Smooth muscle cell of trachea (primary cell): ENCODE results near the gene SCGB1D1. TPM values are rescaled to one million over a fixed set of nuclear protein-coding genes. Genes with fewer than 3 reads are reported as not detected.

Experiments
- total RNA-seq: library from RNA; depleted of rRNA; stranded (reverse); fragments of >200 nt; gene quantifications from 2 replicates; pipeline ENCODE4 v1.2.1, GENCODE V29; 2014

Gene SCGB1D1, protein sequence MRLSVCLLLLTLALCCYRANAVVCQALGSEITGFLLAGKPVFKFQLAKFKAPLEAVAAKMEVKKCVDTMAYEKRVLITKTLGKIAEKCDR
- not detected in 2 replicates for total RNA-seq

DNA sequence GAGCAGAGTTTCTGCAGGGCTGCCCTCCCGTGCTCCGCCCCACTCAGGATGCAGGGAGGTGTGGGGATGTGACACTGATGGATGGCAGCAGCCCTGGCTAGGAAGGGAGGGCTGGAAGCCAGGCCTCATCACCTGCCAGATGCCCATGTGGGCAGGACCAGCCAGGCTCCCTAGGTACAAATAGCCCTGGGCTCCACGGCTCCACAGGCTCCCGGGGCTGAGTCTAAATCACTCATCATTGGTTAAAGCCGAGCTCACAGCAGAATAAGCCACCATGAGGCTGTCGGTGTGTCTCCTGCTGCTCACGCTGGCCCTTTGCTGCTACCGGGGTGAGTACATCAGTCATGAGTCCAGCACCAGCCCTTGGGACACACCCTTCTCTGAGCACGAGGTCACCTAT lies at the start of gene SCGB1D1:
TSS of gene SCGB1D1 (plus strand) at position 206 of the 400 bp plus-strand sequence. CDS start at position 275, 69 bp downstream.

DNA sequence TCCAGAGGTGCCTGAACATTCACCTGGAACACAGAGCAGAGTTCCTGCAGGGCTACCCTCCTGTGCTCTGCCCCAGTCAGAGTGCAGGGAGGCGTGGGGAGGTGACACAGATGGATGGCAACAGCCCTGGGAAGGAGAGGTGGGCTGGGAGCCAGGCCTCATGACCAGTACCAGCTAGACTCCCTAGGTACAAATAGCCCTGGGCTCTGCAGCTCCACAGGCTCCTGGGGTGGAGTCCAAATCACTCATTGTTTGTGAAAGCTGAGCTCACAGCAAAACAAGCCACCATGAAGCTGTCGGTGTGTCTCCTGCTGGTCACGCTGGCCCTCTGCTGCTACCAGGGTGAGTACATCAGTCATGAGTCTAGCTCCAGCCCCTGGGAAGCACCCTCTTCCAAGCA lies 52.0 kb downstream of the SCGB1D1 start, which contains the start of gene SCGB1D2:
TSS of gene SCGB1D2 (plus strand) at position 219 of the 400 bp plus-strand sequence. CDS start at position 288, 69 bp downstream.

Other genes starting within 250 kb of the SCGB1D1 start
- 3.2 and 13.1 TPM in 2 replicates for gene BEST1, start 239.9 kb upstream of the SCGB1D1 start, total RNA-seq
- 2,813 and 3,530 TPM in 2 replicates for gene FTH1, start 222.6 kb upstream of the SCGB1D1 start, total RNA-seq
- 15.2 and 29.1 TPM in 2 replicates for gene INCENP, start 66.2 kb upstream of the SCGB1D1 start, total RNA-seq
- gene SCGB2A1, start 18.5 kb downstream of the SCGB1D1 start, total RNA-seq = not detected in 2 replicates
- not detected in 2 replicates for gene SCGB1D2, start 52.0 kb downstream of the SCGB1D1 start, total RNA-seq
- not detected in 2 replicates for gene SCGB2A2, start 79.9 kb downstream of the SCGB1D1 start, total RNA-seq
- gene SCGB1D4, start 108.9 kb downstream of the SCGB1D1 start, total RNA-seq = not detected in 2 replicates
- gene ASRGL1, start 147.2 kb downstream of the SCGB1D1 start, total RNA-seq = 0.33 and 1.0 TPM in 2 replicates
- not detected in 2 replicates for gene SCGB1A1, start 228.8 kb downstream of the SCGB1D1 start, total RNA-seq